K562 (cell line): ENCODE results near the gene TMLHE. TPM values are rescaled to one million over a fixed set of nuclear protein-coding genes. Genes with fewer than 3 reads are reported as not detected.

ENCODE experiments used
- ESRRA ChIP-seq: fragments of 450-650 bp; IDR thresholded peaks from 2 replicates; pipeline ENCODE4 v1.6.1; 2014; ENCODE audit warnings: low read depth, mild to moderate bottlenecking, moderate library complexity, borderline replicate concordance
- polyA plus RNA-seq, 8 experiments: library from polyadenylated mRNA; depleted of rRNA in 4 of 8; stranded (reverse) in 5 of 8; unstranded in 3 of 8; fragments of >200 nt; fragmentation: Nextera tagmentation in 2 of 8; fragmentation: Illumina TruSeq in 1 of 8; extraction: Ambion mirVana in 2 of 8; extraction: Trizol in 1 of 8; gene quantifications; 2 replicates each; pipeline versions ENCODE4 v1.2.1 to v1.2.3, GENCODE V29; 2011 to 2014; ENCODE audit warnings: inconsistent platforms in 1 of 8, missing spikeins in 1 of 8
- total RNA-seq, 7 experiments: library from RNA; depleted of rRNA in 6 of 7; stranded (reverse); fragments of >200 nt in 6 of 7; fragmentation: Illumina TruSeq in 2 of 7; extraction: Trizol in 2 of 7; gene quantifications; 2 replicates each; pipeline versions ENCODE4 v1.2.1 to v1.2.3, GENCODE V29; 2011 to 2021; ENCODE audit warnings: low replicate concordance in 1 of 7
- TF ChIP-seq, protein P1 (sequence below): fragments of 450-650 bp; IDR thresholded peaks from 2 replicates; pipeline ENCODE4 v1.6.1; 2016; ENCODE audit warnings: mild to moderate bottlenecking, moderate library complexity

TMLHE gene
- total and polyA plus RNA-seq, 9 of the 15 experiments (the other 6 are each of a cell fraction or from before 2014, with no cell fraction given), result 6.5 to 34.3 (median 17.9) TPM

DNA sequence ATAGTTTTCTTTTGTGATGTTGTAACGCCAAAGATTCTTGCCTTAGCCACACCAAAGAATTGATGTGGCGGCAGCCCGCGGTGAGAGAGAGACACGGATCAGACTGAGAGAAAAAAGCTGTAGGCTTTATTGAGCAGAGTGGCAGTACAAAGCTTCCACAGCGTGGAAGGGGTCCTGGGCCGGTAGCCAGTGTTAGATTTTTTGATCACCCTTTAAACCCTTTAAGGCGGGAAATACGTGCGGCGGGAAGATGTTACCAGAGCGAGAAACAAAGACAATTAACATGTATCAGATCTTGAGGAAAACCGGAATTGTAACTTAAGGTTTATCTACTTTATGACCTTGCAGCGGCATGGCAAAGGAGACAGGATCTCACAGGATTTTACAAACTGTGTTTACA, 28.6 kb upstream of the TMLHE start (continued):
- TF ChIP-seq, protein P1, sequence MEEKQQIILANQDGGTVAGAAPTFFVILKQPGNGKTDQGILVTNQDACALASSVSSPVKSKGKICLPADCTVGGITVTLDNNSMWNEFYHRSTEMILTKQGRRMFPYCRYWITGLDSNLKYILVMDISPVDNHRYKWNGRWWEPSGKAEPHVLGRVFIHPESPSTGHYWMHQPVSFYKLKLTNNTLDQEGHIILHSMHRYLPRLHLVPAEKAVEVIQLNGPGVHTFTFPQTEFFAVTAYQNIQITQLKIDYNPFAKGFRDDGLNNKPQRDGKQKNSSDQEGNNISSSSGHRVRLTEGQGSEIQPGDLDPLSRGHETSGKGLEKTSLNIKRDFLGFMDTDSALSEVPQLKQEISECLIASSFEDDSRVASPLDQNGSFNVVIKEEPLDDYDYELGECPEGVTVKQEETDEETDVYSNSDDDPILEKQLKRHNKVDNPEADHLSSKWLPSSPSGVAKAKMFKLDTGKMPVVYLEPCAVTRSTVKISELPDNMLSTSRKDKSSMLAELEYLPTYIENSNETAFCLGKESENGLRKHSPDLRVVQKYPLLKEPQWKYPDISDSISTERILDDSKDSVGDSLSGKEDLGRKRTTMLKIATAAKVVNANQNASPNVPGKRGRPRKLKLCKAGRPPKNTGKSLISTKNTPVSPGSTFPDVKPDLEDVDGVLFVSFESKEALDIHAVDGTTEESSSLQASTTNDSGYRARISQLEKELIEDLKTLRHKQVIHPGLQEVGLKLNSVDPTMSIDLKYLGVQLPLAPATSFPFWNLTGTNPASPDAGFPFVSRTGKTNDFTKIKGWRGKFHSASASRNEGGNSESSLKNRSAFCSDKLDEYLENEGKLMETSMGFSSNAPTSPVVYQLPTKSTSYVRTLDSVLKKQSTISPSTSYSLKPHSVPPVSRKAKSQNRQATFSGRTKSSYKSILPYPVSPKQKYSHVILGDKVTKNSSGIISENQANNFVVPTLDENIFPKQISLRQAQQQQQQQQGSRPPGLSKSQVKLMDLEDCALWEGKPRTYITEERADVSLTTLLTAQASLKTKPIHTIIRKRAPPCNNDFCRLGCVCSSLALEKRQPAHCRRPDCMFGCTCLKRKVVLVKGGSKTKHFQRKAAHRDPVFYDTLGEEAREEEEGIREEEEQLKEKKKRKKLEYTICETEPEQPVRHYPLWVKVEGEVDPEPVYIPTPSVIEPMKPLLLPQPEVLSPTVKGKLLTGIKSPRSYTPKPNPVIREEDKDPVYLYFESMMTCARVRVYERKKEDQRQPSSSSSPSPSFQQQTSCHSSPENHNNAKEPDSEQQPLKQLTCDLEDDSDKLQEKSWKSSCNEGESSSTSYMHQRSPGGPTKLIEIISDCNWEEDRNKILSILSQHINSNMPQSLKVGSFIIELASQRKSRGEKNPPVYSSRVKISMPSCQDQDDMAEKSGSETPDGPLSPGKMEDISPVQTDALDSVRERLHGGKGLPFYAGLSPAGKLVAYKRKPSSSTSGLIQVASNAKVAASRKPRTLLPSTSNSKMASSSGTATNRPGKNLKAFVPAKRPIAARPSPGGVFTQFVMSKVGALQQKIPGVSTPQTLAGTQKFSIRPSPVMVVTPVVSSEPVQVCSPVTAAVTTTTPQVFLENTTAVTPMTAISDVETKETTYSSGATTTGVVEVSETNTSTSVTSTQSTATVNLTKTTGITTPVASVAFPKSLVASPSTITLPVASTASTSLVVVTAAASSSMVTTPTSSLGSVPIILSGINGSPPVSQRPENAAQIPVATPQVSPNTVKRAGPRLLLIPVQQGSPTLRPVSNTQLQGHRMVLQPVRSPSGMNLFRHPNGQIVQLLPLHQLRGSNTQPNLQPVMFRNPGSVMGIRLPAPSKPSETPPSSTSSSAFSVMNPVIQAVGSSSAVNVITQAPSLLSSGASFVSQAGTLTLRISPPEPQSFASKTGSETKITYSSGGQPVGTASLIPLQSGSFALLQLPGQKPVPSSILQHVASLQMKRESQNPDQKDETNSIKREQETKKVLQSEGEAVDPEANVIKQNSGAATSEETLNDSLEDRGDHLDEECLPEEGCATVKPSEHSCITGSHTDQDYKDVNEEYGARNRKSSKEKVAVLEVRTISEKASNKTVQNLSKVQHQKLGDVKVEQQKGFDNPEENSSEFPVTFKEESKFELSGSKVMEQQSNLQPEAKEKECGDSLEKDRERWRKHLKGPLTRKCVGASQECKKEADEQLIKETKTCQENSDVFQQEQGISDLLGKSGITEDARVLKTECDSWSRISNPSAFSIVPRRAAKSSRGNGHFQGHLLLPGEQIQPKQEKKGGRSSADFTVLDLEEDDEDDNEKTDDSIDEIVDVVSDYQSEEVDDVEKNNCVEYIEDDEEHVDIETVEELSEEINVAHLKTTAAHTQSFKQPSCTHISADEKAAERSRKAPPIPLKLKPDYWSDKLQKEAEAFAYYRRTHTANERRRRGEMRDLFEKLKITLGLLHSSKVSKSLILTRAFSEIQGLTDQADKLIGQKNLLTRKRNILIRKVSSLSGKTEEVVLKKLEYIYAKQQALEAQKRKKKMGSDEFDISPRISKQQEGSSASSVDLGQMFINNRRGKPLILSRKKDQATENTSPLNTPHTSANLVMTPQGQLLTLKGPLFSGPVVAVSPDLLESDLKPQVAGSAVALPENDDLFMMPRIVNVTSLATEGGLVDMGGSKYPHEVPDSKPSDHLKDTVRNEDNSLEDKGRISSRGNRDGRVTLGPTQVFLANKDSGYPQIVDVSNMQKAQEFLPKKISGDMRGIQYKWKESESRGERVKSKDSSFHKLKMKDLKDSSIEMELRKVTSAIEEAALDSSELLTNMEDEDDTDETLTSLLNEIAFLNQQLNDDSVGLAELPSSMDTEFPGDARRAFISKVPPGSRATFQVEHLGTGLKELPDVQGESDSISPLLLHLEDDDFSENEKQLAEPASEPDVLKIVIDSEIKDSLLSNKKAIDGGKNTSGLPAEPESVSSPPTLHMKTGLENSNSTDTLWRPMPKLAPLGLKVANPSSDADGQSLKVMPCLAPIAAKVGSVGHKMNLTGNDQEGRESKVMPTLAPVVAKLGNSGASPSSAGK, result peak; percentile 61
- TF ChIP-seq ESRRA, result peak; percentile 74; the same call in 1 of the 2 replicates
